Activated CD4-positive, alpha-beta T cell treated with anti-CD3 and anti-CD28 coated beads, Interleukin-2, amount 10 ng/mL, durations not matched to agents 7 days and 5 days (primary cell): ENCODE measurements around the gene ING5. TPM values are rescaled to one million over a fixed set of nuclear protein-coding genes. Genes with fewer than 3 reads are reported as not detected.
"Not testable (repeated sequence)": the region's sequence is repeated elsewhere in the genome, so short reads cannot be mapped to it uniquely, and the experiment has no call there.

Source experiments
- CTCF ChIA-PET: fragments of 350-600 bp; sonication (Branson Sonifier 250); formaldehyde crosslinking; loops from one replicate; lab custom pipeline; 2021; ENCODE audit warnings: antibody characterized with exemption; lab: Charles Lee
- POLR2A ChIA-PET: fragments of 350-600 bp; sonication (Branson Sonifier 250); formaldehyde crosslinking; loops from one replicate; lab custom pipeline; 2021; ENCODE audit warnings: antibody characterized with exemption; lab: Charles Lee
- DNase-seq: peaks from one replicate; pipeline ENCODE4 v3.0.0-alpha.2; 2020
- H3K27ac Mint-ChIP-seq: one replicate; pipeline ENCODE4 v1.8.0; 2021; ENCODE audit warnings: mild to moderate bottlenecking, moderate library complexity, mixed read lengths
- H3K27me3 Mint-ChIP-seq: one replicate; pipeline ENCODE4 v1.8.0; 2021; ENCODE audit warnings: mixed read lengths
- H3K36me3 Mint-ChIP-seq: one replicate; pipeline ENCODE4 v1.8.0; 2021; ENCODE audit warnings: low read depth, mixed read lengths
- H3K4me1 Mint-ChIP-seq: one replicate; pipeline ENCODE4 v1.8.0; 2021; ENCODE audit warnings: mixed read lengths
- H3K4me3 Mint-ChIP-seq: one replicate; pipeline ENCODE4 v1.8.0; 2021; ENCODE audit warnings: mild to moderate bottlenecking, moderate library complexity, mixed read lengths
- H3K9me3 Mint-ChIP-seq: one replicate; pipeline ENCODE4 v1.8.0; 2021; ENCODE audit warnings: mixed read lengths
- total RNA-seq, 2 experiments: library from RNA; stranded (reverse); gene quantifications; one replicate each; pipeline ENCODE4 v1.2.3, GENCODE V29; 2021

The ING5 gene
- total RNA-seq, 2 experiments from 2014 or later, result 39.9 to 45.4 TPM

- not testable (repeated sequence) for DNase-seq, H3K4me3 Mint-ChIP-seq, H3K27ac Mint-ChIP-seq, H3K27me3 Mint-ChIP-seq, H3K9me3 Mint-ChIP-seq
- POLR2A ChIA-PET, result interaction anchor here (0.5 kb wide), 1 partner anchor 24 kb away, joined by 3 read pairs; the partner anchor contains the start of gene DTYMK
- H3K4me1 Mint-ChIP-seq, result peaks cover 11% of the 10 kb centered on the region
- CTCF ChIA-PET, result interaction anchor here (0.7 kb wide), 1 partner anchor 1057 kb away, joined by 5 read pairs; no protein-coding TSS in a partner anchor
- peaks cover 18% of the 10 kb centered on the region for H3K36me3 Mint-ChIP-seq
Measured at GRCh38 chr2:241662731-241663130, 39.1 kb upstream of the ING5 start.

- Mint-ChIP-seq H3K36me3 (peaks cover 7% of the 10 kb centered on the region), H3K4me3 (no peak overlapping the region), H3K9me3 (no peaks in the 10 kb centered on the region), H3K27ac (no peak overlapping the region), H3K27me3 (no peaks in the 10 kb centered on the region), H3K4me1 (peaks cover 11% of the 10 kb centered on the region)
- no peak for DNase-seq
- POLR2A ChIA-PET, result no interaction called here
- CTCF ChIA-PET, result no interaction called here
Measured at GRCh38 chr2:241665731-241666440, 36.0 kb upstream of the ING5 start.

DNA sequence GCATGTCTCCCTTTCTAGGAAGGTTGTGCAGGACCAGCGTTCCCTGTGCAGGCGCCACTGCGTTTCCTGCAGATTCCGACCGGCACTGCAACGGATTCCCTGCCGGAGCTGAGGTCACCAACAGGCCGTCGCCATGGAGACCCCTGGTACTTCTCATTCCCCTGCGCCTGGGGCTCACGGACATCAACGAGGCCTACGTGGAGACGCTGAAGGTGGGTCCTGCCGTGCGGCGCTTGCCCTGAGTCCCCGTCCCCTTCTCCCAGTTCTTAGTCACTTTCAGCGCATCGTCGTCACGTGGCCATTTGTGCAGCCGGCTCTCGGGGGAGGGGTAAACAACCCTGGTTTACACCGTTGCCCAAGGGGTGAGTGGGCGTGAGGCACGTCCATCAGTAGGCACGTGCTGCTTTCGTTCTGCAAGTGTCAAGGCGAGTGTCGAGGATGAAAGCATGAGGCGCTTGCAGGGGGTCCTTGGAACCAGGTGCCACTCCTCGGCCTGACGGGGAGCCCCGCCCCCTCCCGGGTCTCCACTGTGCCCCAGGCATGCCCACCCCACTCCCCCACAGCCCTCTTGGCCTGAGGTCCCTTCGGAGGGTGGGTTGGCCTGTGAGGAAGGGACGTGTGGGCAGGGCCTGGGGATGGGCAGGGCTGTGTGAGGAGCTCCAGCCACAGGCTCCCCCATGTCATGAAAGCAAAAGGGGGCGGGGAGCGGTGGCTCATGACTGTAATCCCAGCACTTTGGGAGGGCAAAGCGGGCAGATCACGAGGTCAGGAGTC is 35.0 kb upstream of the ING5 start:
- Mint-ChIP-seq H3K4me3 (no peak overlapping the region), H3K27me3 (no peaks in the 10 kb centered on the region), H3K4me1 (peaks cover 11% of the 10 kb centered on the region), H3K9me3 (no peaks in the 10 kb centered on the region), H3K36me3 (peaks cover 7% of the 10 kb centered on the region), H3K27ac (no peak overlapping the region)
- POLR2A ChIA-PET, result no interaction called here
- CTCF ChIA-PET, result interaction anchor here (1.1 to 1.7 kb wide), 2 partner anchors 8 to 25 kb away, joined by 3 to 5 read pairs; no protein-coding TSS in a partner anchor
- DNase-seq, result no peak

DNA sequence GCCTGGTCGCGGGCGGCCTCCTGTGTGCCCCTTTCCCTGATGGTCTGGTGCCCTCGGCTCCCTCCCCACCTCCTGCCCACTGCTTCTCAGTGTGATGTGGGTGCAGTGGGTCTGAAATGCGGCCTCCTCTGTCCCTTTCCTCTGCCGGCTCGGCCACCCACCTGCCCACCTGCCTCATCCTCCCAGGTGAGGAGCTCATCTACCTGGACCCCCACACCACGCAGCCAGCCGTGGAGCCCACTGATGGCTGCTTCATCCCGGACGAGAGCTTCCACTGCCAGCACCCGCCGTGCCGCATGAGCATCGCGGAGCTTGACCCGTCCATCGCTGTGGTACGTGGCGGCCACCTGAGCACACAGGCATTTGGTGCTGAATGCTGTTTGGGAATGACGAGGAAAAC is 33.5 kb upstream of the ING5 start:
- Mint-ChIP-seq H3K4me1 (peaks cover 15% of the 10 kb centered on the region), H3K36me3 (peaks cover 7% of the 10 kb centered on the region), H3K9me3 (no peaks in the 10 kb centered on the region), H3K27me3 (no peaks in the 10 kb centered on the region), H3K27ac (no peak overlapping the region), H3K4me3 (no peak overlapping the region)
- DNase-seq, result no peak
- ChIA-PET POLR2A (no interaction called here), CTCF (interaction anchor here (0.6 to 1.7 kb wide), 2 partner anchors 9 to 301 kb away, joined by 3 to 5 read pairs; no protein-coding TSS in a partner anchor)

DNA sequence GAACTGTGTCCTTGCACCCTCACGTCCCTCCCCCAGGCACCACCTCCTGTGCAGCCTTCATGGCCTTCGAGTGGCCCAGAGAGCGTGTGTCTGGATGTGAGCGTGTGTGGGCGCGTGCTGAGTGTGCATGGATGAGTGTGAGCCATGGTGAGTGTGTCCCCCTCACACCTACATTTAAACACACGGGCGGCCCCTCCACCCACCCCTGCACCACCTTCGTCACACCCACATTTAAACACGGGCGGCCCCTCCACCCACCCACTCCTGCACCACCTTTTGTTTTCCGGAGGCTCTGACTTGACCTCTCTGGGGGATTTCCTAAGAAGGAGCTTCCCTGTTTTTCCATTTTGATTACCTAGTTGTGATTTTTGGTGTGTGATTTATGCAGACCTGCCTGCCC is 33.0 kb upstream of the ING5 start:
- Mint-ChIP-seq H3K36me3 (peaks cover 9% of the 10 kb centered on the region), H3K9me3 (no peaks in the 10 kb centered on the region), H3K27ac (no peak overlapping the region), H3K4me3 (no peak overlapping the region), H3K27me3 (no peaks in the 10 kb centered on the region), H3K4me1 (peaks cover 19% of the 10 kb centered on the region)
- no peak for DNase-seq
- ChIA-PET POLR2A (no interaction called here), CTCF (interaction anchor here (1.3 kb wide), 1 partner anchor 9 kb away, joined by 4 read pairs; no protein-coding TSS in a partner anchor)

DNA sequence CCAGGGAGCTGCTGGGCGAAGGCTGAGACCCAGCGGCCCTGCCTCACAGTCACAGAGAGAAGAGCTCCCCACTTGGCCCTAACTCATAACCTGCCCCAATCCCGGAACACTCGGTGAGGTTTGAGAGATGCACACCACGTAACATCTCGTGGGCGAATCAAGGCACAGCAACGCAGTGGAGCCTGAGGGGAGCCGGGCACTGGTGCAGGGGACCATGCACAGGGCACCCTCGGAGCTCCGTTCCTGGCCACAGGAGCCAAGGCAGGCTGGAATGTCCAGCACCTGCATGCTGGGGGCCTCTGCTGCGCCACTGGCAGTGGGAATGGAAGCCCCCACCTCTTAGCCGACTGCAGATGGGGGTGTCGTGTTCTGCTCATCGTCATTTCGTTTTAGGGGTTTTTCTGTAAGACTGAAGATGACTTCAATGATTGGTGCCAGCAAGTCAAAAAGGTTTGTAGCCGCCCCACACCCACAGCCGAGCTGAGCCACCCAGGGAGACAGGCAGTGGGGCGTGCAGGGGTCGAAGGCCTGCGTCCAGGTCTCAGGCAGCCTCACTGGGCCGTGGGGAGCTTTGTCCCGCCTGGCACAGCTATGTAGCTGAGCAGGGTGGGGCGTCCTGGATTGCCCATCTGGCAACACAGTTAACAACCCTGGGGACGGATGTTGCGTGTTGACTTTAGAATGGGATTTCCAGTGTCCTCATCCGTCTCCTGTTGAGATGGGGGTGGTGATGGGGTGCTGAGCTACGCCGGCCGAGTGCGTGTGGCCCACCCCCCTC is 31.3 kb upstream of the ING5 start:
- Mint-ChIP-seq H3K4me1 (peaks cover 17% of the 10 kb centered on the region), H3K27ac (no peak overlapping the region), H3K9me3 (no peaks in the 10 kb centered on the region), H3K27me3 (no peaks in the 10 kb centered on the region), H3K36me3 (peaks cover 13% of the 10 kb centered on the region), H3K4me3 (no peak overlapping the region)
- DNase-seq, result no peak
- POLR2A ChIA-PET, result no interaction called here
- CTCF ChIA-PET, result interaction anchor here (1.0 to 1.3 kb wide), 3 partner anchors 9 to 11 kb away, joined by 3 to 4 read pairs (median 4); no protein-coding TSS in a partner anchor

DNA sequence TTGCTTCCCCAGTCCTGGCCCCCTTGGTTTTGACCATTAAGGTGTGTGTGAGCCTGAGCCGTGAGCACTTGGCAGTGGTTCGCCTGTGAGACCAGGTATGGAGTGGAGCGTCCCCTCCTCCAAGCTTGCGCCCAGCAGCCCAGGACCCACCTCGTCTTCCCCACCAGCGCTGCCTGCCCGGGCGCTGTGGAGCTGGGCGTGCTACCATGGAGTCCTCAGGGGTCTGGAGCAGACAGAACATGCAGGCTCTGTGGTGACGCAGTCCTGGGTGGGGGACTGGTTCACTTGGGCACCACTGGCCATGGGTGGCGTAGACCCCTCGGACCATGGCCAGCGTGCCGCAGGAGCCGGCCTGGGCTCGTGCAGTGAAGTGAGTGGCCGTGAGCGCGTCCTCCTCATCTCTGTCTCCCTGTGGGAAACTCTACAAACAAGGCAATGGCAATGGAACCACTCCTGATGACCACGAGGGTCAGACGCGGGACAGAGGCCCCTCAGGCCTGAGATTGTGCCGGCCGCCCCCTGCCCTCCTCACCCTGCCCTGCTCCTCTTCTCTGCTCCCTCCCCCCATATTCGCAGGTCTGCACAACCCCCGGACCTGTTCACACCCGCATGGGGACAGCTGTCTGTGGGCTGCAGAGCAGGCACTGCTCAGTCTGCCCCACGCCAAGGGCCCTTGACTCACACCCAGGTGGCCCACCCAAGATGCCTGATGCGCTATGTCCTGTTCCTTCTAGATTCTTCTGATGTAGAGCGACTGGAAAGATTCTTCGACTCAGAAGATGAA is 30.2 kb upstream of the ING5 start:
- no peak for DNase-seq
- H3K4me3 Mint-ChIP-seq, result no peak overlapping the region
- no peaks in the 10 kb centered on the region for H3K9me3 Mint-ChIP-seq
- ChIA-PET POLR2A (no interaction called here), CTCF (interaction anchor here (1.1 kb wide), 1 partner anchor 12 kb away, joined by 3 read pairs; no protein-coding TSS in a partner anchor)
- peaks cover 12% of the 10 kb centered on the region for H3K4me1 Mint-ChIP-seq
- no peak overlapping the region for H3K27ac Mint-ChIP-seq
- H3K36me3 Mint-ChIP-seq, result peaks cover 15% of the 10 kb centered on the region
- no peaks in the 10 kb centered on the region for H3K27me3 Mint-ChIP-seq

DNA sequence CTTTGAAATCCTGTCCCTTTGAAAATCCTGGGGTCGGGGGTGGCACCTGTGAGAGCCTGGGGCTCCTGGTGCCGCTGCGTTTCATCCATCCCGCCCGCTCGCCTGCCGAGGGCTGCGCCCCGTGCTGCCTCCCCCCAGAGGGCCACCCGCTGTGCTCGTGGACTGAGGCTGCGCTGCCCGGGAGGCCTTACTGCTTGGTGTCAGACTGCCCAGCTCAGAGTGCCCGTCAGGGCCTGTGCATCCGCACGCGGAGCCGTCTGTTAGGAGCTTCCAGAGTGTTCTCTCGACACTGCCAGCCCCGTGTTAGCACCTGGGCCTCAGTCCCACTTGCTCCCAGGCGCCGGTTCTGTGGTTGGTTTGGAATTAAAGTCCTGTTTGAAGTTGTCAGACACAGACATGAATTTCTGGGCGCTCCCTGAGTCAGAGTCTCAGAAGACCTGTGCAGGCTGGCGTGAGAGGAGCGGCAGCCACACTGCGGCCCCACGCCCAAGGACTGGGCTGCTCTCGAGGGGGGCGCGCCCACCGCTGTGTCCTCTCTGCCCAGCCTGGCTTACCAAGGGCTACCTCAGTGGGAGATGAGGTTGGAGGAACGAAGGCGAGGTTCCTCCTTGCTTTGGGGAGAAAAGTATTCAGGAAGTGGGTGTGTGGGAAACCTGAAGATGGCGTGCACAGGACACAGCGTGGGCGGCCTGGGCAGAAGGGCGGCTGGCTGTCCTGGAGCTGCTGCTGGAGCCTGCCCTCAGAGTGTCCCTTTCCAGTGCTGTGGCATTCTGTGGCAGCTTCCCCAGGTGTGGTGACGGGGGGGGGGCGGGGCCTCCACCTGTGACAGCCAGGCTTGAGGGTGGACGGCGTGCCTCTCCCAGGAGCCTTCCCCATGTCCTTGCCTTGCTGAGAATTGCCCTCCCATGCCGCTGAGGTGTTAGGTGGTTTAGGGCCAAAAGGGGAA is 29.3 kb upstream of the ING5 start:
- no peak for DNase-seq
- no peaks in the 10 kb centered on the region for H3K9me3 Mint-ChIP-seq
- CTCF ChIA-PET, result interaction anchor here (0.7 kb wide), 1 partner anchor 16 kb away, joined by 3 read pairs; no protein-coding TSS in a partner anchor
- H3K4me3 Mint-ChIP-seq, result no peak overlapping the region
- peaks cover 18% of the 10 kb centered on the region for H3K36me3 Mint-ChIP-seq
- peaks cover 12% of the 10 kb centered on the region for H3K4me1 Mint-ChIP-seq
- no peak overlapping the region for H3K27ac Mint-ChIP-seq
- H3K27me3 Mint-ChIP-seq, result no peaks in the 10 kb centered on the region
- POLR2A ChIA-PET, result no interaction called here

GRCh38 chr2:241673189-241673663 is 28.6 kb upstream of the ING5 start:
- no peak for DNase-seq
- no peaks in the 10 kb centered on the region for H3K27me3 Mint-ChIP-seq
- peaks cover 12% of the 10 kb centered on the region for H3K4me1 Mint-ChIP-seq
- no peaks in the 10 kb centered on the region for H3K9me3 Mint-ChIP-seq
- H3K4me3 Mint-ChIP-seq, result no peak overlapping the region
- H3K36me3 Mint-ChIP-seq, result peaks cover 18% of the 10 kb centered on the region
- ChIA-PET POLR2A (no interaction called here), CTCF (no interaction called here)
- H3K27ac Mint-ChIP-seq, result peak overlapping the region; percentile 13

GRCh38 chr2:241673797-241674725 is 27.8 kb upstream of the ING5 start:
- Mint-ChIP-seq H3K4me1 (peaks cover 12% of the 10 kb centered on the region), H3K27me3 (no peaks in the 10 kb centered on the region), H3K9me3 (no peaks in the 10 kb centered on the region), H3K36me3 (peaks cover 17% of the 10 kb centered on the region), H3K4me3 (no peak overlapping the region), H3K27ac (peak overlapping the region; percentile 41)
- ChIA-PET CTCF (no interaction called here), POLR2A (no interaction called here)
- no peak for DNase-seq
